Stimulated activated CD4-positive, alpha-beta T cell treated with anti-CD3 and anti-CD28 coated beads, Interleukin-2, amount 100 ng/mL, for 48 hours (primary cell): ENCODE data around the gene CCDC184.
"Not testable (repeated sequence)": the region's sequence is repeated elsewhere in the genome, so short reads cannot be mapped to it uniquely, and the experiment has no call there.

Source experiments
- DNase-seq, 2 donors: peaks; one replicate each; pipeline ENCODE4 v3.0.0-alpha.2; 2020

CCDC184 gene

DNA sequence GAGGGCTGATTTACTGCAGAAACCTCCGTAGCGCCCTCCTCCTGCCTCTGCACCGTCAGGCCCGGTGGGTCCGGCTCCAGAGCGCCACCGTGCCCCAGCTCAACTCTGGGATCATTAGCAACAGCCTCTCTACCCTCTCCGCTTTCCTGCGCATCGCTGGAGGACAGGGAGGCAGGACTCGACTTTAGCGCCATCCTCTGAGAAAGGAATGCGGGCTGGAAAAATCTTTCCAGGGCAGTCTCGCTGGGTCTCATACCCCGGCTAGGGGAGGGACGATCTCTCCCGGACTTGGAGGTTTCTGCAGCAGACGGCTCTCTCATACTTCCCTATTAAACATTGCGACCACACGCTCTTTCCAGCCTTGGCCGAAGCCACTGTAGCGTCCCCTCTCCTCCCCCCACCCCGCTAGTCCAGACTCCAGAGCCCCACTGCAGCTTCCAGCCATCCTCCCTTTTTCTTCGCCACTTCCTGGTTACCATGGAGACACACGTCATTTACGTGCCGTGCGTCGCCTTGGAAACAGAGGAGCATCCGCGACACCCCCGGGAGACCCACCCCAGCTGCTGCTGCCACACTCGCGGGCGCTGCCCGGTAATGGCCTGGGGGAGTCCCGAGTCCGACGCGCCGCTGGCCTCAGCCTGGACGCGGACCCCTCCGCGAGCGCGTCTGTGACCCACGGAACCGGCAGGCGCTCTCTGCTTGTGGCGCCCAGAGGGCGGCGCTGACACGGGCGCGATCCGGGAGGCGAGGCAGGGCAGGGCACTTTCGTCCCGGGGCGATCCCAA lies at the start of gene CCDC184:
Gene CCDC184, plus strand, starts transcription at position 554 of the 785 bp plus-strand sequence. CDS start 479 bp downstream, outside the sequence.
- peak; percentile 48 for DNase-seq

DNA sequence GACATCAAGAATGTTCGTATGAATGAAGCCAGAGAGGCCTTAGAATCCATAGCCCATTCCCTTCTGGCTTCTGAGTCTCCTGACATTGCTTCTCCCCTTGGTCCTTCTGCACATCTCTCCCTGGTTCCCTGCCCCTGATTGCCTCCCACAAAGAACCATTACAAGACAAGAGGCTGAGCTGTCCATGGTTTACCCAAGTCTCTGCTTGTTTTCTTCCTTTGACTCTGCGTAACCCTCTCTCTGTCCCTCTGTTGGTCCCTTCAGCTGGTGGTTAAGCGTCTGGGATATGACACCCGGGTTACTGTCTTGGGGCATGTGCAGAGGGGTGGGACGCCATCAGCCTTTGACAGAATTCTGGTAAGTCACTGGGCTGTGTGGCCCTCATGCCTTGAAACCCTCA lies 48.4 kb upstream of the CCDC184 start:
- DNase-seq = no peak

- no peak for DNase-seq
Measured at GRCh38 chr12:48142818-48143674, 40.4 kb upstream of the CCDC184 start.

- no peak for DNase-seq
Measured at GRCh38 chr12:48143898-48144297, 39.5 kb upstream of the CCDC184 start.

DNA sequence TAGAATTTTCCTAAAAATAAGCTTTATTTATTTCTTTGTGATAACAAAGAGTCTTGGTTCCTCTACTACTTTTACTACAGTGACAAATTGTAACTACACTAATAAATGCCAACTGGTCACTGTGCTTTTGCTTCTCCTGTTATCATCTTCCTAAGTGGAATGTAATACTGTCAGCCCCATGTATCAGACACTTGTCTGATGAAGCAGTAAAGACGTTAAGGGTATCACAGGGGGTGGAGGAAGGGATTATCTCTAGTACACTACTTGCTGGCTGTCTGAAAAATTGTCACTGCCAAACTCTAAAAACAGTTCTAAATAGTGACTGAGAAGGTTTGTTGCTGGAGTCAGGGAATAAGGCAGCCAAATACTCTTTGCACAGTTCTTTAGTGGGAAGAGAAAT lies 37.5 kb upstream of the CCDC184 start:
- DNase-seq = no peak

DNA sequence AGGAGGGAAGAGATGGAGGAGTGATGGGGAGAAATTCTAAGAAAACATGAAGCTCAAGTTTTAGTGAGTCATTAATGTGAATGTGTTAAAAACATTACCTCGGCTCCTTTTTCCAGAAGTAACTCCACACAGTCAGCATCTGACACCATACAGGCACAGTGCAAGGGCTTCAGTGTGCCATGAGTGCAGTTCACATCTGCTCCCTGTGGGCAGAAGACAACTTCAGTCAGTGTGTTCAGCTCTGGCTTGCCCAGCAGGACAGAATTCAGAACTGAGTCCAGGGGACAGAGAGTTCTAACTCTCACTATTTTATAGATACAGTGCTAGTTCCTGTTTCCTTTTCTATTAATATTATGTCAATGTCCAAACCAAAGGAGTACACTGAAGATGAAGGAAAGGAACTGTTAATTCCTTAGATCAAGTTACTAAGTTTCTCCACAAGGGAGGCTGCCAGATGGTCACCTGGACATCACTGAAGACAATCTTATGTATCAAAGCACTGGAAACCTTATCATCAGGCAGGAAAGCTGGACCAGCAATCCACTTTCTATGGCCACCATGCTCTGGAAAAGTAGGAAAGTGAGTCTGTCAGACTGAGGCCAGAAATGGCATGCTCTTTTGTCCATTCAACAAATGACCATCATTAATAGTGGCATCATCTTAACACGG lies 32.2 kb upstream of the CCDC184 start:
- no peak for DNase-seq

- DNase-seq = not testable (repeated sequence)
Measured at GRCh38 chr12:48155786-48156185, 27.7 kb upstream of the CCDC184 start.

DNA sequence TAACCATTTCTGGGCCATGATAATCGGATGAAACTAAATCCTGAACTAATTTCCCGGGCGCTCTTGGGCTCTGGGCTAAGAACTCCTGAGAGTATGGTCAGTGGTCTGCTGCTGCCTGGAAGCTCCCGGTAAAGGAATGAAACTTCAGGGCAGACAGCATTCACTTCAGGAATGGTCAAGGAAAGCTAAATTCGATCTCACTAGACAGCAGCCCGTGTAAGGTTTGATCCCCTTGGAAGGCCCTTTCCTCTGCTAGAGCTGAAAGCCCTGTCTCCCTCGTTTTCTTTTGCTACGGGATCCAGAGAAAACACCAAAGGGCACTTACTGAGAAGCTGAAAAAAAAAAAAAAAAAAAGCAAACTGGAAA lies 26.8 kb upstream of the CCDC184 start:
- DNase-seq = no peak

DNA sequence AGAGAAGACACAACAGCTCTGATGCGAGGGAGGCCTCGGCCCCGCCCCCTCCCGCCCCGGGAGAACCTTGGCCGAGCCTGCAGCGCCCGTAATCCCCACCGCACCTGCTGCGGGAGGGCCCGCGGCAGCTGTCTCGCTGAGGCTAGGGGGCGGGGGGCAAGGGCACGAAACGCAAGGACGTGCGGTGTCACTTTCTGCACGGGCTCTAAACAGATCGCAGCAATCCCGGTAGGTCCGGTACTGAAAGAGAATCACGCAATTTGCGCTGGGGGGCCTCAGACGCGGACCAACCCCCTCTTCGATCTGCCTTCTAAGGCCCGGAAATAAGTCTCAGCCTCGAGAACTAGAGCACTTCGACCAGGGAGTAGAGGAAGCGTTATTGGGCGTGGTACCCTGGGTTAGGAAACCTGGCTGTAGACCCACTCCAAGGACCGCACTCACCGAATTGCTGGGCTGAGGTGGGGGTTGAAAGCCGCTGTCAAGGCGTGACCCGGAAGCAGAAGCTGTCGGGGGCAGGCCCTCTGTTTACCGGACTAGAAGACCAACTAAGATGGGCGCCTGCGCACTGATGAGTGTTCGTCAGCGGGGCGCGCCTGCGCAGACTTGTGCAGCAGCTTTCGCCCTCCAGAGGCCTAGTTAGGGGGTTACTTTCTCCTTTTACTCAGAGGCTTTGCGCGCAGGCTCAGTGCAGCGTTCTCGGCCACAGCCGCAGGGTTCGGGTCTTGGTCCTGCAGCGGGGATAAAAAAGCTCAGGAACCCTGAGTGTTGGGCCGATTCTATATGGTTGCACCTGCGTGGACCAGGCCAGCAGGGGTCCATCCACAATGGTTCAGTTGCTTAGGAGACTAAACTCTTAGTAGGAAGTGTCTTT lies 26.2 kb upstream of the CCDC184 start, which contains the start of gene ASB8:
Gene ASB8, minus strand, starts transcription at position 498 of the 871 bp plus-strand sequence. CDS start 4,019 bp downstream, outside the sequence.
- peak; percentile 97 to 98 for DNase-seq

DNA sequence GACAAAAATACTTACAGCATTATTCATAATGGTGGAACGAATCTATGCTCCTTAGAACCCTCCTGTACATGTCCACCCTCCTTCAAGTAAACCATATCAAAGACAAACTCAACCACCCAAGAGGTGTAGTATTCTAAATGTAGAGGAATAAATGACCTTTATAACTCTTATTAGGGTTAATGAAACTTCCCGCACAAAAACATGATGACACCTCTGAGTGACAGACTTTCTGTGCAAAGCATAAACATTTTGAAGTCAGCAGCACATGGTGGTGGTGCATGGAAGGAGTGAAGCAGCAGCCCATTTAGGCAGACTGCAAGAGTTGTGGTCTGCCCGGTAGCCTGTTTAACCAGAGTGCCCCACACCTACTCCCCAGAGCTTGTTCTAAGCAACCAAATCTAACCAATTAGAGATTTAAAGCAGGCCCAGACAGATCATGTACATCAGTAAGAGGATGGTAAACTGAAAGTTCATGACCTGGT lies 25.5 kb upstream of the CCDC184 start:
- DNase-seq = no peak

DNA sequence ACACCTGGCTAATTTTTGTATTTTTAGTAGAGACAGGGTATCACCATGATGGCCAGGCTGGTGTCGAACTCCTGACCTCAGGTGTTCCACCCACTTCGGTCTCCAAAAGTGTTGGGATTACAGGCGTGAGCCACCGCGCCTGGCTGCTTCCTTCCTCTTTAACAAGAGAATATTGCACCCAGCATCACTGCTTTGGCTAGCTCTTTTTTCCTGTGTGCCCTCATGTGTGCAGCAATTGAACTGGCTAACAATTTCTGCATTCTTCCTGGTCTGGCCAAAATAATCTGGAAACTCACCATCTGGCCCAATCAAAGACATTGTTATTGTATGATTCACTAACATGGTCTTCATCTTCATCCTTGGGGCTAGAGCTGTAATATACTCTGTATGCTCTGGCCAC lies 23.4 kb upstream of the CCDC184 start:
- DNase-seq = no peak

GRCh38 chr12:48160807-48161206 lies 22.6 kb upstream of the CCDC184 start:
- no peak for DNase-seq

DNA sequence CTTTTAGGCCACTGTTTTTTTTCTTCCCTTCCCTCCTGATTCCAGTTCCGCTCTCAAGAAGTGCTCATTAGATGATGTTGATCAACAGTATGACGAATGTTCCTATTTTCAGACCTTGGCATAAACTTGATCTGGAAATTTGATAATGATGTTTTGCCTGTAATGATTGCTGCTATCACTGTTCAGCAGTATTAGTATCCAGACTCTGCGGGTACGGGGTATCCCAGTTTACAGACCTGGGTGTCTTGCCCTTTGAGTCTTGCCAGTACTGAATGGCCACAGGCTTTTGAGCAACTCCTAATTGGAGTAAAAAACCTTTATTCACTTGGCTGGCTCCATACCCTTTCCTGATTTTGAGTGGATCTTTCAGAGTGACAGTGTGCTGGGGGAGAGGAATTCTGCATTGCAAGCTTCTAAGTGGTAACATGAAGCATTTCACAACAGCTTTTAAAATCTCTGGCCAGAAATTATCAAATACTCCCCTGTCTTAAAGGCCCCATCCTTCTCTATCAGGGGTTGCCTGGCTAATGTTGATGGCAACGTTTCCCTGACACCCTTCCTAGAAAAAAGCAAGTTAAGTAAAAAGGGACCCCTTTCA lies 20.2 kb upstream of the CCDC184 start:
- no peak for DNase-seq

GRCh38 chr12:48164451-48164850 lies 19.0 kb upstream of the CCDC184 start:
- DNase-seq = no peak

DNA sequence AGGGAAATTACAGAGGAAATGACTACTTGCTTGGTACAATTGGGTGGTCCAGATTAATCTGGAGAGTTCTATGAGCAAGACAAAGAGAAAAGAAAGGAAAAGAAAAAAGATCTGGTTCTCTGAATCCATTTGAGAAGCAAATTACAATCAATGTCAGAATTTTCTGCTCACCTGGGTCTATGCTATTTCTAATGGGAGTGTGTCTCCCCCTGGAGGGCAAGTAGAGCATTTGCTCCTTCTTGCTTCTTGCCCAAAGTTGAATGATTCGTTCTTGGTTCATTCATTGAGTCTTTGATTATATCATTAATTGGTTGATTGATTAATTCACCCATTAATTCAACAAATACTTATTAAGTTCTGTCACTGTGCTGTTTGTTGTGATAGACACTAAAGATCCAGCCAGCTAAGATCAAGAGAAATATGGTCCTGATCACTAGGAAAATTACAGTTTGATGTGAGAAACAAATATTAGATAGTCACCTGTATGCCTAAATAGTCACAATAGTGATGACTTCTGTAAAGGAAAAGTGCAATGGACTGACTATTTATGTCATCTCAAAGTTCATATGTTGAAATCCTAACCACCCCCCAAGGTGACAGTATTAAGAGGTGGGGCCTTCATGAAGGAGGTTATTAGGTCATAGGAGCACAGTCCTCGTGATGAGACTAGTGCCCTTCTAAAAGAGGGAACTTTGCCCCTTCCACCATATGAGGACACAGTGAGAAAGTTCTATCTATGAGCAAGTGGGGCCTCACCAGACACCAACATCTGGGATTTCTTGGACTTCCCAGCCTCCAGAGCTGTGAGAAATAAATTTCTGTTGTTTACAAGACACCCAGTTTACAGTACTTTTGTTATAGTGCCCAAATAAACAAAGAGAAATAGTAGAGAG lies 18.1 kb upstream of the CCDC184 start:
- peak; percentile 43 to 57 for DNase-seq

DNA sequence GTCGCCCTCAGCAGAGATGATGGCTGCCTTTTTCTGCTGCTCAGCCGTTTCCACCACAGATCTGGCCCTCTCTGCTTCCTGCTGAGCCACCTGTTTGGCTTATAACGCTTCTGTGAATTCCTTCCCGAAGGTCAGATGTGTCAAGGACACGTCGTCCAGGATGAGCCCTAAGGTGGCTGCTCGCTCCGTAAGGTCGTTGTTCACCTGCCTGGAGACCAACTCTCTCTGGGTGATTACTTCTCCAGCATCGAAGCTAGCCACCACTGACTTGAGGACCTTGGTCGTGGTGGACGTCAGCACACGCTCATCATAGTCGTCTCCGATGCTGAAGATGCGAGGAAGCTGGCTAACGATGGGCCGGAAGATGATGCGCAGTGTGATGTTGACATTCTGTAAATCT lies 14.4 kb upstream of the CCDC184 start:
- DNase-seq = no peak

DNA sequence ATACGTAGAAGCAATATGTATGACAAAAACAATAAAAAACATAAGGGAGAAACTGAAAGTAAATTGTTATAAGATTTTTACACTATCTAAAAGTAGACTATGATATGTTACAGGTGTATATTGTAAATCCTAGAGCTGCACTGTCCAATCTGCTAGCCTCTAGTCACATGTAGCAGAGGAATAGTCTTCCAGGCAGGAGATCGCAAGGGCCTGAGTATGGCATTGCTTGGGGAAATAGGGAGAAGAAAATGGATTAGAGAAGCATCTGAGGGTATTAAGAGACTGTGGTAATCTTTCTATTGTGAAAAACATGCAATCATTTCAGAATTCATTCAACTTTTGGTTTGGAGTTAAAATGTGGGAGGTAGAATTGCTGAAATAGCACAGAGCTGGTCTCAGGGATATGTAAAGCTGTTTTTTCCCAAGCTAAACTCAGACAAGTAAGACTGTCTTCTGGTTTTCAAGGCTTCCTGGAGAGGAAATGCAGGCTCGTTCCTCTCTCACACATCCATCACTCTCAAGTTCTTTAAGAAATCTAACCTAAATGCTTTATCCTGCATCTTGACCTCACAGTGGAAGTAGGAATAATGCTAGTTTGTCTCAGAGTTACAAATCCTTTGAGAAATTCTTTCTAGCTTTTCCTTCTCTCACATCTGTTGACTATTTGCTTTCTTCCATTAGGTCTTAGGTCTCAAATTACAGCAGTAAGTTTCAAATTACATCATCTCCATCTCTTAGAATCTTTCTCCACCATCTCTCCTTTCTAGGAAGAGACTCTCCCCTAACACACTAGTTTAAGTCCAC lies 7.6 kb upstream of the CCDC184 start:
- DNase-seq = no peak

GRCh38 chr12:48176417-48176751 lies 7.1 kb upstream of the CCDC184 start:
- no peak for DNase-seq

- DNase-seq = no peak
Measured at GRCh38 chr12:48177982-48178381, 5.5 kb upstream of the CCDC184 start.

DNA sequence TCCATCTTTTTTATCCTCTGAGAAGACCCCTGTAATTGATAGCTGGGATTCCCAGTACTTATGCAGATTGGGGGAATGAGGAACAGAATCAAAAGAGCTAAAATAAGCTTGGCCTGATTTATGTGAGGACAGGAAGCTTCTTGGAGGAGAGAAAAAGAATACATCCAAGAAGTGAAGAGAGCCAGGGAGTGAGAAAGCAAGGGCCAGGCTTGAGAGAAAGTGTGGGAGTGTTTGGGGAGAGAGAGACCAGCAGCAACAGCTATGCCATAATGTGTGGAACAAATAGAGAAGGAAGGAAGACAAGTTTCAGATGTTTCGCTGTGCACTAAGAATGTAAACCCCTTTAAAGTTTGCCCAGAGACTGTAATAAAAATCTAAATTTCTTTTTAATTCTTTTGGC lies 4.0 kb upstream of the CCDC184 start:
- DNase-seq = no peak
